UCSD-AML1 (cell line): ENCODE measurements around the gene CCDC3.

Source experiments
- DNase-seq: peaks from one replicate; lab custom pipeline; 2025; ENCODE audit not compliant: unreplicated experiment; lab: John Stamatoyannopoulos, UW

Gene CCDC3

GRCh38 chr10:12927896-12928295, 73.6 kb downstream of the CCDC3 start:
- no peak for DNase-seq

GRCh38 chr10:12925845-12926244, 75.7 kb downstream of the CCDC3 start:
- DNase-seq = no peak

GRCh38 chr10:12924911-12925310, 76.6 kb downstream of the CCDC3 start:
- DNase-seq = no peak

- DNase-seq = no peak
Observed at GRCh38 chr10:12922117-12922900, 79.2 kb downstream of the CCDC3 start.

- no peak for DNase-seq
Observed at GRCh38 chr10:12921163-12921562, 80.3 kb downstream of the CCDC3 start.

GRCh38 chr10:12919574-12919973, 81.9 kb downstream of the CCDC3 start:
- no peak for DNase-seq

- no peak for DNase-seq
Observed at GRCh38 chr10:12916587-12916986, 84.9 kb downstream of the CCDC3 start.

GRCh38 chr10:12915637-12916168, 85.8 kb downstream of the CCDC3 start:
- no peak for DNase-seq

- no peak for DNase-seq
Observed at GRCh38 chr10:12914111-12914510, 87.4 kb downstream of the CCDC3 start.

GRCh38 chr10:12911795-12912194, 89.7 kb downstream of the CCDC3 start:
- DNase-seq = no peak

GRCh38 chr10:12910835-12911234, 90.7 kb downstream of the CCDC3 start:
- DNase-seq = no peak

GRCh38 chr10:12909836-12910185, 91.7 kb downstream of the CCDC3 start:
- no peak for DNase-seq

GRCh38 chr10:12909182-12909835, 92.2 kb downstream of the CCDC3 start:
- DNase-seq = no peak

- no peak for DNase-seq
Observed at GRCh38 chr10:12908773-12909172, 92.7 kb downstream of the CCDC3 start.

- DNase-seq = no peak
Observed at GRCh38 chr10:12907656-12908055, 93.9 kb downstream of the CCDC3 start.

- DNase-seq = no peak
Observed at GRCh38 chr10:12906051-12906541, 95.4 kb downstream of the CCDC3 start.

- DNase-seq = no peak
Observed at GRCh38 chr10:12905067-12905466, 96.4 kb downstream of the CCDC3 start.

GRCh38 chr10:12902851-12903358, 98.6 kb downstream of the CCDC3 start:
- no peak for DNase-seq

- peak; percentile 22 for DNase-seq
Observed at GRCh38 chr10:12902135-12902572, 99.4 kb downstream of the CCDC3 start.

GRCh38 chr10:12899546-12899945, 102.0 kb downstream of the CCDC3 start:
- no peak for DNase-seq

GRCh38 chr10:12898271-12898670, 103.2 kb downstream of the CCDC3 start:
- no peak for DNase-seq

- DNase-seq = no peak
Observed at GRCh38 chr10:12897278-12897677, 104.2 kb downstream of the CCDC3 start.
